Measurements from ENCODE around the gene SLC17A4. TPM values are rescaled to one million over a fixed set of nuclear protein-coding genes. Genes with fewer than 3 reads are reported as not detected.

The SLC17A4 gene
- total RNA-seq, 1 experiment from 2014 or later = not detected

DNA sequence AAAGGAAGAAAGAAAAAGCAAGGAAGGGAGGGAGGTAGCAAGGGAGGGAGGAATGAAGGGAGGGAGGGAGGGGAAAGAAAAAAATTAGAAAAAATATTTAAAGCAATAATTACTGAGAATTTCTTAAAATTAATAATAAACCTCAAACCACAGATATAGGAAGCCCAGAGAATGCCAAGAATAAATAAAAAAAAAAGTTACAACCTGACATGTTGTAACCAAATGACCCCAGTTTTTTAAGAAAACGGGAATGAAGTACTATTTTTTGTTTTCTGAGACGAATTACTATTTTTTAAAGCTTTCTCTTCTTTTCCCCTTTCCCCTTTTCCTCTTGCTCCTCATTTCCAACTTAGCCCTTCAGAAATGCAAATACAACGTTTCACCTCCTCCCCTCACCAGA, 60.7 kb downstream of the SLC17A4 start:
- Histone ChIP-seq H3K27me3 (ENCODE audit: insufficient read depth, low read length) (no peaks in the 10 kb centered on the region), H2BK120ac (ENCODE audit: low read depth, low read length, poor library complexity, severe bottlenecking) (no peak overlapping the region), H3K9ac (ENCODE audit: extremely low read depth, insufficient read length, low read length) (no peak overlapping the region), H4K20me1 (ENCODE audit: control insufficient read depth, insufficient read depth, insufficient read length) (no peaks in the 10 kb centered on the region), H3K79me1 (ENCODE audit: insufficient read depth, low read depth, low read length, poor library complexity, severe bottlenecking) (no peaks in the 10 kb centered on the region), H3K56ac (ENCODE audit: insufficient read length, low read depth, low read length) (no peak overlapping the region), H2AK5ac (ENCODE audit: insufficient read length, low read length) (no peak overlapping the region), H2AFZ (ENCODE audit: low read length) (no peak overlapping the region), H2BK15ac (ENCODE audit: low read depth, low read length) (no peak overlapping the region), H3K9me3 (ENCODE audit: control insufficient read depth, low read depth, low read length) (no peaks in the 10 kb centered on the region), H3K79me2 (ENCODE audit: insufficient read depth, low read length) (no peaks in the 10 kb centered on the region), H3K27ac (ENCODE audit: insufficient read length, low read depth, low read length) (no peak overlapping the region), H3K14ac (ENCODE audit: insufficient read depth, low read length) (no peak overlapping the region), H3K4ac (ENCODE audit: low read depth, low read length) (no peak overlapping the region), H2BK20ac (ENCODE audit: low read depth, low read length, poor library complexity, severe bottlenecking) (no peak overlapping the region), H2BK5ac (ENCODE audit: insufficient read length, low read length) (no peak overlapping the region), H2BK12ac (ENCODE audit: insufficient read length, low read depth, low read length) (no peak overlapping the region), H3K23me2 (ENCODE audit: insufficient read length, low read depth, low read length, poor library complexity, severe bottlenecking) (no peaks in the 10 kb centered on the region), H3K18ac (ENCODE audit: insufficient read length, low read depth, low read length) (no peak overlapping the region), H3T11ph (ENCODE audit: low read length) (no peak overlapping the region), H3K4me2 (ENCODE audit: insufficient read depth, insufficient read length, low read length) (no peak overlapping the region), H4K8ac (replicated peaks; ENCODE audit: insufficient read length, low read depth, low read length) (no peak overlapping the region), H4K91ac (ENCODE audit: insufficient read length, low read depth, low read length) (no peak overlapping the region), H4K5ac (ENCODE audit: insufficient read length, low read depth, low read length) (no peak overlapping the region), H3K23ac (ENCODE audit: insufficient read length, low read depth, low read length) (no peak overlapping the region), H3K4me1 (ENCODE audit: insufficient read depth, low read length) (0 out of 2 replicates have a peak, but pooled peaks cover 2% of the 10 kb centered on the region)
- Mint-ChIP-seq H3K4me1 (peaks cover 15 to 18% of the 10 kb centered on the region in 2 experiments), H3K4me3 (no peak overlapping the region), H3K27me3 (ENCODE audit: low read depth) (peaks cover 1% of the 10 kb centered on the region; the same call in 1 of the 2 replicates), H3K36me3 (ENCODE audit: insufficient read depth in 1 of 3, low read depth in 3 of 3) (no peaks in the 10 kb centered on the region; a peak in 1 of 7 replicates), H3K9me3 (no peaks in the 10 kb centered on the region), H3K27ac (no peak overlapping the region)
- no CpG with 5 or more reads among the region's 3 CpGs for WGBS (ENCODE audit: extremely low coverage, insufficient read length, low lambda C conversion rate)
- no peak for DNase-seq
- TF ChIP-seq CTCF (conservative IDR thresholded peaks at IDR 0.05) = no peak
